ENCODE measurements around the gene MT1HL1.

The MT1HL1 gene

GRCh38 chr1:237004116-237004515 lies at the start of gene MT1HL1:
MT1HL1 (minus strand) TSS chr1:237004441; CDS start chr1:237004372, 69 bp downstream.
- FAIRE-seq, result no peak

- no peak for FAIRE-seq
Measured at GRCh38 chr1:237050915-237051314, 46.7 kb upstream of the MT1HL1 start.

- FAIRE-seq, result no peak
Measured at GRCh38 chr1:237050185-237050584, 45.9 kb upstream of the MT1HL1 start.

GRCh38 chr1:237048803-237049202 lies 44.6 kb upstream of the MT1HL1 start:
- no peak for FAIRE-seq

- no peak for FAIRE-seq
Measured at GRCh38 chr1:237045278-237046016, 41.2 kb upstream of the MT1HL1 start.

- FAIRE-seq, result no peak
Measured at GRCh38 chr1:237043846-237044636, 39.8 kb upstream of the MT1HL1 start.

GRCh38 chr1:237042892-237043576 lies 38.8 kb upstream of the MT1HL1 start:
- no peak for FAIRE-seq

GRCh38 chr1:237042526-237042891 lies 38.3 kb upstream of the MT1HL1 start:
- FAIRE-seq, result no peak

GRCh38 chr1:237041795-237042525 lies 37.7 kb upstream of the MT1HL1 start, which contains the start of gene RYR2:
RYR2 (plus strand) TSS chr1:237042184; CDS start chr1:237042522, 338 bp downstream.
- FAIRE-seq, result no peak

GRCh38 chr1:237041461-237041794 lies 37.2 kb upstream of the MT1HL1 start:
- no peak for FAIRE-seq

- FAIRE-seq, result no peak
Measured at GRCh38 chr1:237040823-237041222, 36.6 kb upstream of the MT1HL1 start.

- FAIRE-seq, result no peak
Measured at GRCh38 chr1:237038211-237038610, 34.0 kb upstream of the MT1HL1 start.

GRCh38 chr1:237035759-237036158 lies 31.5 kb upstream of the MT1HL1 start:
- FAIRE-seq, result no peak

- no peak for FAIRE-seq
Measured at GRCh38 chr1:237033804-237034203, 29.6 kb upstream of the MT1HL1 start.

GRCh38 chr1:237033061-237033460 lies 28.8 kb upstream of the MT1HL1 start:
- FAIRE-seq, result no peak

- FAIRE-seq, result no peak
Measured at GRCh38 chr1:237032029-237032428, 27.8 kb upstream of the MT1HL1 start.

GRCh38 chr1:237031480-237031879 lies 27.2 kb upstream of the MT1HL1 start:
- no peak for FAIRE-seq

- no peak for FAIRE-seq
Measured at GRCh38 chr1:237029850-237030535, 25.8 kb upstream of the MT1HL1 start.

GRCh38 chr1:237029240-237029639 lies 25.0 kb upstream of the MT1HL1 start:
- no peak for FAIRE-seq

- no peak for FAIRE-seq
Measured at GRCh38 chr1:237025358-237026074, 21.3 kb upstream of the MT1HL1 start.

- FAIRE-seq, result no peak
Measured at GRCh38 chr1:237018896-237019295, 14.7 kb upstream of the MT1HL1 start.

GRCh38 chr1:237016626-237017025 lies 12.4 kb upstream of the MT1HL1 start:
- FAIRE-seq, result no peak
